ENCODE results near the gene LSM12.
"Not testable (repeated sequence)": the region's sequence is repeated elsewhere in the genome, so short reads cannot be mapped to it uniquely, and the experiment has no call there.

LSM12 gene

GRCh38 chr17:44066204-44066930 is at the start of gene LSM12:
LSM12 (minus strand) TSS chr17:44066671; CDS start chr17:44066587, 84 bp downstream.
- peak; percentile 94 for DNase-seq (ENCODE audit: low spot score)

GRCh38 chr17:44115585-44116415 is 49.3 kb upstream of the LSM12 start:
- peak; percentile 28 for DNase-seq (ENCODE audit: low spot score)

GRCh38 chr17:44113868-44114840 is 47.7 kb upstream of the LSM12 start:
- no peak for DNase-seq (ENCODE audit: low spot score)

GRCh38 chr17:44113382-44113781 is 46.9 kb upstream of the LSM12 start:
- no peak for DNase-seq (ENCODE audit: low spot score)

GRCh38 chr17:44112284-44113280 is 46.1 kb upstream of the LSM12 start:
- no peak for DNase-seq (ENCODE audit: low spot score)

GRCh38 chr17:44111777-44112176 is 45.3 kb upstream of the LSM12 start:
- DNase-seq (ENCODE audit: low spot score), result no peak

- DNase-seq (ENCODE audit: low spot score), result peak; percentile 92
These were observed 44.6 kb upstream of the LSM12 start for GRCh38 chr17:44110823-44111633.

- DNase-seq (ENCODE audit: low spot score), result no peak
These were observed 43.7 kb upstream of the LSM12 start for GRCh38 chr17:44110011-44110686.

- no peak for DNase-seq (ENCODE audit: low spot score)
These were observed 42.8 kb upstream of the LSM12 start for GRCh38 chr17:44109312-44109630.

- DNase-seq (ENCODE audit: low spot score), result peak; percentile 81
These were observed 42.2 kb upstream of the LSM12 start for GRCh38 chr17:44108440-44109311.

GRCh38 chr17:44106801-44107200 is 40.3 kb upstream of the LSM12 start:
- DNase-seq (ENCODE audit: low spot score), result no peak

GRCh38 chr17:44105941-44106340 is 39.5 kb upstream of the LSM12 start:
- DNase-seq (ENCODE audit: low spot score), result no peak

- DNase-seq (ENCODE audit: low spot score), result no peak
These were observed 39.0 kb upstream of the LSM12 start for GRCh38 chr17:44105483-44105882.

GRCh38 chr17:44102849-44103622 is 36.6 kb upstream of the LSM12 start:
- DNase-seq (ENCODE audit: low spot score), result no peak

- not testable (repeated sequence) for DNase-seq (ENCODE audit: low spot score)
These were observed 35.4 kb upstream of the LSM12 start for GRCh38 chr17:44101858-44102257.

GRCh38 chr17:44097110-44097958 is 30.9 kb upstream of the LSM12 start:
- DNase-seq (ENCODE audit: low spot score), result peak; percentile 65

Measured in kidney tubule cell (primary cell).